Central memory CD4-positive, alpha-beta T cell (primary cell): ENCODE results near the gene UBE2E2.

Source experiments
- DNase-seq: peaks from one replicate; pipeline ENCODE4 v3.0.0; 2022

Gene UBE2E2

GRCh38 chr3:23448998-23449537 is 245.9 kb downstream of the UBE2E2 start:
- DNase-seq, result no peak

- no peak for DNase-seq
Measured at GRCh38 chr3:23450051-23450450, 246.9 kb downstream of the UBE2E2 start.

- no peak for DNase-seq
Measured at GRCh38 chr3:23450806-23451205, 247.7 kb downstream of the UBE2E2 start.

GRCh38 chr3:23452408-23452807 is 249.3 kb downstream of the UBE2E2 start:
- no peak for DNase-seq

GRCh38 chr3:23455084-23455483 is 252.0 kb downstream of the UBE2E2 start:
- DNase-seq, result no peak

GRCh38 chr3:23455775-23456174 is 252.6 kb downstream of the UBE2E2 start:
- no peak for DNase-seq

GRCh38 chr3:23457697-23458096 is 254.6 kb downstream of the UBE2E2 start:
- DNase-seq, result no peak

- DNase-seq, result no peak
Measured at GRCh38 chr3:23459465-23459864, 256.3 kb downstream of the UBE2E2 start.

- DNase-seq, result no peak
Measured at GRCh38 chr3:23459889-23460546, 256.9 kb downstream of the UBE2E2 start.

- no peak for DNase-seq
Measured at GRCh38 chr3:23461069-23461468, 257.9 kb downstream of the UBE2E2 start.

- DNase-seq, result no peak
Measured at GRCh38 chr3:23463791-23464190, 260.7 kb downstream of the UBE2E2 start.

GRCh38 chr3:23465569-23465968 is 262.4 kb downstream of the UBE2E2 start:
- DNase-seq, result no peak

- no peak for DNase-seq
Measured at GRCh38 chr3:23468203-23468602, 265.1 kb downstream of the UBE2E2 start.

- no peak for DNase-seq
Measured at GRCh38 chr3:23474580-23475357, 271.6 kb downstream of the UBE2E2 start.

GRCh38 chr3:23475446-23475845 is 272.3 kb downstream of the UBE2E2 start:
- no peak for DNase-seq

GRCh38 chr3:23479026-23479425 is 275.9 kb downstream of the UBE2E2 start:
- no peak for DNase-seq

- no peak for DNase-seq
Measured at GRCh38 chr3:23479615-23480328, 276.6 kb downstream of the UBE2E2 start.

- no peak for DNase-seq
Measured at GRCh38 chr3:23480329-23480714, 277.2 kb downstream of the UBE2E2 start.

- no peak for DNase-seq
Measured at GRCh38 chr3:23481011-23481615, 278.0 kb downstream of the UBE2E2 start.

- DNase-seq, result no peak
Measured at GRCh38 chr3:23481616-23482278, 278.6 kb downstream of the UBE2E2 start.

- DNase-seq, result no peak
Measured at GRCh38 chr3:23484386-23484785, 281.3 kb downstream of the UBE2E2 start.

GRCh38 chr3:23485922-23486321 is 282.8 kb downstream of the UBE2E2 start:
- DNase-seq, result no peak

- no peak for DNase-seq
Measured at GRCh38 chr3:23487015-23487414, 283.9 kb downstream of the UBE2E2 start.
